GM21723 (cell line): ENCODE results near the gene TPRX2.
"Not testable (repeated sequence)": the region's sequence is repeated elsewhere in the genome, so short reads cannot be mapped to it uniquely, and the experiment has no call there.

Experiments
- ATAC-seq: cut with Tn5 transposase; IDR thresholded peaks from one replicate; pipeline ENCODE4 v1.9.1; 2021; ENCODE audit warnings: mild to moderate bottlenecking, moderate library complexity; ENCODE audit not compliant: unreplicated experiment

TPRX2 gene

DNA sequence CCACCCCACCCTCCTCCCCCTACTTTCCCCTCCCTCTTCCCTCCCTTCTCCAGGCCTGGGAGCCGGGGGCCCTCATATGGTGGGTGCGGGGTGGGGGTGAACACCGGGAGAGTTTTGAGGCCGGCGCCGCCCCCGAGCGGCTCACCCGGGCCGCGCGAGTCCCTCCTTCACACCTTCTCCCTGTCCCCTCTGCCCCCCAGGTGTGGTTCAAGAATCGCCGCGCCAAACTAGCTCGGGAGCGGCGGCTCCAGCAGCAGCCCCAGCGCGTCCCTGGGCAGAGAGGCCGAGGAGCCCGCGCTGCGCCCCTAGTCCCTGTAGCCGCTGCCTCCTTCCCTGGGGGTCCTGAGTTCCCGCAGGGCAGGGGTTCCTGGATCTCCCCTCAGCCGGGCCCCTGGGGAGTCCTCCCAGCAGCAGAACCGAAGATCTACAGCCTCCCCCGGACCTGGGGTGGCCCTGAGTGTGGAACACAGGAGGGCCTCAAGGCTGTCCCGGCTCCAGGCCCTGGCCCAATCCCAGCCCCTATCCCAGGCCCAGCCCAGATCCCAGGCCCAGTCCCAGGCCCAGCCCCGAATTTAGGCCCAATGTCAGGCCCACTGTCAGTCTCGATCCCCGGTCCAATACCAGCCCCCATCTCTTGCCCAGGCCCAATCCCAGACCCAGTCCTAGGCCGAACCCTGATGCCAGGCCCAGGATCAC is 1.7 kb downstream of the TPRX2 start:
- ATAC-seq = no peak

DNA sequence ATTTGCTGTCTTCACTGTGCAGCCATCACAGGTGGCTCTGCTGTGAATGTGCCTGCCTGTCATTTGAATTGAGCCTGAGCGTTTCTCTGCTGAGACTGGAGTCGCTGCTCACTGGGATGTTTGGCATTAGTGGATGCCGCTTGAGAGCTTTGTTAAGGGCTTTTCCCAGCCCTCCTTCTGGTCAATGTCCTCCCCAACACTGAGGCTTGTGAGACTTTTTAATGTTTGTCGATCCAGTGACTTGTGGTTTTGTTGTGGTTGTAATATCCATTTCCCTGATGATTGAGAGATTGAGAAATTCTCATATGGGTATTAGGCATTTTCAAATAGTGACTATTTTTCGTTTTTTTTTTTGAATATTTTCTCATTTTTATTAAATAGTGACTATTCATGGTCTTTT is 2.6 kb downstream of the TPRX2 start:
- no peak for ATAC-seq

DNA sequence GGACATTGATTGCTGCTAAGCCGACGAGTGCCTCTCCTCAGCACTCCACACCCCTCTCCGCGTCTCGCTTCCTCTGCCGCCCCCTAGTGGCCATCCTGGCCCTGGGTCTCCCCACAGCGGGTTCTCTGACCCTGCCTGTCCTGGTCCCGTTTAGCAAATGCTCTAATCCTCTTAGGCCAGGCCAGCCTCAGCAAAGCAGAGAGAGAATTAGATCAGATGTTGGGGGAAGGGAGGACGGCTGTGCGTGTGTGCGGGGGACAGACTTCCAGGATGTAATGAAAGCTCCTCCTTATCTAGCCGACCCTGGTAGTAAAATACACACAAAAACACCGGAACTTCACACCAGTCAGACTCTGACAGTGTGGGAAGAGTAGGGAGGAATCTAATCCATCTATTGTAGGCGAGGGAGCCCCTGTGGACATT is 4.5 kb downstream of the TPRX2 start:
- no peak for ATAC-seq

DNA sequence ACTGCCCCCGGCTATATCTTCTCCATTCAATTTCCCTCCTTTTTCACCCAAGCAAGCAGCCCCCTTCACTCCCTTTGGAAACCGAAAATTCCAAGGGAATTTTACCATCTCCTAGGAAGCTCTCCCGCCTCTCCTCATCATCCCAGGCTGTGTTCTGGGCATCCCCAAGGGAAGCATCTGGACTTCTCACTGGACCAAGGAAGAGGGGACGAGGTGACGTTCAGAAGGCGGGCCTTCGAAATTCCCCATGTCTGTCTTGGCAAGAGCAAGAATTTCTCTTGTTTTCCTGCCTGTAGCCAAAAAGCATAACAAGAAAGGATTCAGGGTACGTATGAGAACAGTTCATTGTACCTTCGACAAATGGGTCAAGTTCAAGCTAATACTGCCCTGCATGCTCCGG is 6.1 kb downstream of the TPRX2 start:
- no peak for ATAC-seq

DNA sequence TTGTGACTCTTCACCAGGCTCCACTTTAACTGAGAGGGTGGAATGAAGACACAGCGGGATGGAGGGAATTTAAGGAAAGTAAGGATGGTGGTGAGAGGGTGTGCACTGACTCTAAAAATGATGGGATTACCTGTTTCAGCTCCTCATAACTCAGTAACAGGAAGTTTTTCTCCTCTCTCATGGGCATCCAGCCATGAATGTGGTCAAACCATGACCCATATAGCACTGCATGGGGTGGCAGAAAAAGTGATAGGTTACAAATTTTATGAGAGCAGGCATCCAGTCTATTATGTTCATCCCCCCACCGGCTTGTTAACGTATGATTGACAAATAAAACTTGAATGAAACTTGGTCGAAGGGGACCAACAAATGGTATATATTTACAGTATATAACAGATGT is 19.9 kb downstream of the TPRX2 start:
- ATAC-seq = no peak

DNA sequence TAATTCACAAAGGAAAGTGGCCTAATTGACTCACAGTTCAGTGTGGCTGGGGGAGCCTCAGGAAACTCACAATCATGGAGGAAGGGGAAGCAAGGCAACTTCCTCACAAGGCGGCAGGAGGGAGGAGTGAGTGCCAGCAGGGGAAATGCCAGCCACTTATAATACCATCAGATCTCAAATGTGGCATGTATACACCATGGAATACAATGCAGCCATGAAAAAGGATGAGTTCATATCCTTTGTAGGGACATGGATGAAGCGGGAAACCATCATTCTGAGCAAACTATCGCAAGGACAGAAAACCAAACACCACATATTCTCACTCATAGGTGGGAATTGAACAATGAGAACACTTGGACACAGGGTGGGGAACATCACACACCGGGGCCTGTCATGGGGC is 20.4 kb downstream of the TPRX2 start:
- ATAC-seq = not testable (repeated sequence)

DNA sequence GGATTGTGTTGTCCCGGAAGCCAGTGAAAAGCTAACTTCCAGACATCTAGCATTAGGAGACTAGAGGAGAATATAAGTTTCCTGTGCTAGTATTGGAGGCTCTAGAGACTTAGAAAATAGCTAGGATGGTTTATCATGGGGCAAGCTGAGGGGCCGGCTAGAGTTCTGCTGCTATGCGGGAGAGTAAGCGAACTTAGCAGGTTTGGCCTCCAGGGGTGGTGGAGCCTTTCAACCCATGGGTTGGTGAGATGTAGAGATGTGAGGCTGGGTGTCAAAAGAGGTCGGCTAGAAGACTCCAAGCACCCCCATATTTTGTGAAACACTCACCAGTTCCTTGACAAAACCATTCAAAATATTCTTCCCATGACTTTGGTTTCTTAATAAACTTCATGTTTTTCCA is 22.7 kb downstream of the TPRX2 start:
- no peak for ATAC-seq

DNA sequence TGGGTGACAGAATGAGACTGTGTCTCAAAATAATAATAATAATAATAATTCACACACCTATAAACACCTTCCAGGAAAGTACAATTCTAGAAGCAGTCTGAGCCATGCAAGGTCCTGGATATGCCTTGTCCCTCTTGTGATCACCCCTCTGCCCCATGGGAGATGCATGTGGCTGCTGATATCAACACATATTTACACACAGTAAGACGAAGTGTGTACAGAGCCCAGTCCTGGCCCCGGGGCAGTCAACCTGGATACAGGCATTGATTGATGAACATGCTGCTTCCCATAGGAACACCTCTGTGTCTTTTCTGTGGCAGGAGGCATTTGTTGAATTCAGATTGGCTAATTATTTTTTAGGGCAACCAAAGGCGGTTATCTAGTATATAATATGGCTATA is 23.9 kb downstream of the TPRX2 start:
- ATAC-seq = no peak

DNA sequence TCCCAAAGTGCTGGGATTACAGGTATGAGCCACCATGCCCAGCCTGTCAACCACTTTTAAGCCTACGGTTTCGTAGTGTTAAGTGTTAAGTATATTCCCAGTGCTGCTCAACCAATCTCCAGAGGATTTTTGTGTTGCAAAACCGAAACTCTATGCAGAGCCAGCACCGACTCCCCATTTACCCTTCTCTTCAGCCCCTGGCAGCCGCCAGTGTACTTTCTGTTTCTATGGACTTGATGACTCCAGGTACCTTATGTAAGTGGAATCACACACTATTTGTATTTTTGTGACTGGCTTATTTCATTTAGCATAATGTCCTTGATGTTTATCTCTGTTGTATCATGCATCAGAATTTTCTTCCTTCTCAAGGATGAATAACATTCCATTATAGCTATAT is 26.0 kb downstream of the TPRX2 start:
- no peak for ATAC-seq

DNA sequence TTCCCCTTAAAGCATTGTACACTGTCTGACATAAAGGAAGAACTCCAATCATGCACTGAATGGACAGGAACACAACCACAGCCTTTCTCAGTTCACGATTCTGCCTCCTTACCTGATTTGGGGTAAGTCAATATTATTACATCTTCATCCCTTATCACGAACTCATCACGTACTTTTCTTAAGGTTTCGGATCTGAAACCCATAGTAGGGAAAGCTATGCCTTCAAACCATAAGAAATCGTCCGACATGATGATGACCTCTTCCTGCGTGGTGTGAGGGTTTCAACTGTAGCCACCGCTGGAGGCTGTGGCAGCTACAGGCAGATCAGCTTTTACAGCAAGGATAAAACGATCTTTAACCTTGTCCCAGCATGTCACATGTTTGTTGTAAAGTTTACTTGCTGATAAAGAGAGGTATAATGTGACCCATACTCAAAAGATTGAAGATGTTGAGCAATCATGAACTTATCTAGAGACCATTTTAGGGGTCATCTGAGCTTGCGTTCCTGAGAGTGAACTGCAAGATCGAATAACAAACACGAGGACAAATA is 27.1 kb downstream of the TPRX2 start, which contains the start of gene SULT2A1:
SULT2A1 (minus strand) TSS at position 306 of the 550 bp plus-strand sequence; CDS start at position 248, 58 bp downstream.
- ATAC-seq = no peak

DNA sequence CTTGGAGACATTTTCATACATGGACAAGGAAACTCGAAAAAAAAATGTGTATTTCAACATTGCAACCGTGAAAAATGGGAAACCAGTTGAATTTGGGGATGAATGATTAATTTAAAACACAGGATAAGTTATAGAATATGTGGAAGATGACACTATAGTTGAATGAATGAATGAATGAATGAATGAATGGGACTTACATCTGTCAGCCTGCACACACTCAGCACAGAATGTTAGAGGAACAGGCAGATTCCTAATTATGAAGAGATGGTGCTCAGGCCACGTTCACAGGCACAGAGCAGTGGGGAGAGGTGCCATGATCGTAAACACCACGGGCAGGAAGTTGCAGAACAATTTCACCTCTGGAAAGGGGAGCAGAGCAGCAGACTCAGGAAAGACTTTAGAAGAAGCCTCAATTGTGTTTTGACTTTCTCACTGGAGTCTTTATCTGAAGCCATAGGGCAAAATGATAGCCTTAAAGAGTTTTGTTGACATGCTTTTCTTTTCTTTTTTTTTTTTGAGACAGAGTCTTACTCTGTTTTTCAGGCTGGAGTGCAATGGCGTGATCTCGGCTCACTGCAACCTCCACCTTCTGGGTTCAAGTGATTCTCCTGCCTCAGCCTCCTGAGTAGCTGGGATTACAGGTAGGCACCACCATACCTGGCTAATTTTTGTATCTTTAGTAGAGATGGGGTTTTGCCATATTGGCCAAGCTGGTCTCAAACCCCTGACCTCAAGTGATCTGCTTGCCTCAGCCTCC is 32.0 kb downstream of the TPRX2 start:
- ATAC-seq = no peak

DNA sequence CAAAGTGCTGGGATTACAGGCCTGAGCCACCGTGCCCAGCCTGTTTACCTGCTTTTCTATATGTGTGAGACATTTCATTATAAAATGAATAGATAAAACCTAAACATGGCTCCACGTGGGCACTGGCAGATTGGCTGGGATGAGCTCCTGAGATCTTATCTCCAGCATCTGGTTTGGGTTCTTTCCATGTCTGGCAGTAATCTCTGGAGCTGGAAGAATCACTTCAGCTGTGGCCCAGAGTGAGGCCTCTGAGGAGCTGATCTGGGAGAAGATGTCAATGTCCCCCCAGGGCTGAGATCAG is 32.5 kb downstream of the TPRX2 start:
- ATAC-seq = no peak

DNA sequence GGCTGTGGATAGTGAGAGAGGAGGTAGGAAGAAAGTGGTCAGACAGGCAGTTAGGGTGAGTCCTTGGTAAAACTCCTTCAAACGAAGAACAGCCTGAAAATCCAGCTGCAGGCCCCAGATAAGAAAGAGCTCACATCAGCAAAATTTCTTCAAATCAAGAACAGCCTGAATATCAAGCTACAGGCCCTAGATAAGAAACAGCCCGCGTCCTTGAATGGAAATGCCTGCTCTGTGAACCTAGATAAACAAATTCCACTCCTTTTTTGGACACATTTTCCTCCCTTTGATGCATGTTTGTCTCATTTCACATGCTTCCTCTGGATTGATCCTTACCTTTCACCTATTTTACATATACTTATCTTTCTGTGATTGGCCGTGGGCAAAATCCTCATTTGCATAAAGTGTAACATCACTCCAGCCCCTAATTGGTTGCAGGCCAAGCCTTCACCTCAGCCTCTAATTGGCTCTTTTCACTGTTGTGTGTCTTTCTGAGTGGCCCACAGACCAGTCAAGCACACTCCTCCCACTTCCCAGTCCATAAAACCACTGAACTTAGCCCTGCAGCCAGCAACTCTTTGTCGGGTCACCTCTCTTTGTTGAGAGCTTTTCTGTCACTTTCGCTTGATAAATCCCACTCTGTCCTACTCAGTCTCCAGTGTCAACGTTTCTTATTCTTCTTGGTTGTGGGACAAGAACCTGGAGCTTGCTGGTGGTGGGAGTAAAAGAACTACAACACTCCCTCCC is 33.1 kb downstream of the TPRX2 start:
- no peak for ATAC-seq

DNA sequence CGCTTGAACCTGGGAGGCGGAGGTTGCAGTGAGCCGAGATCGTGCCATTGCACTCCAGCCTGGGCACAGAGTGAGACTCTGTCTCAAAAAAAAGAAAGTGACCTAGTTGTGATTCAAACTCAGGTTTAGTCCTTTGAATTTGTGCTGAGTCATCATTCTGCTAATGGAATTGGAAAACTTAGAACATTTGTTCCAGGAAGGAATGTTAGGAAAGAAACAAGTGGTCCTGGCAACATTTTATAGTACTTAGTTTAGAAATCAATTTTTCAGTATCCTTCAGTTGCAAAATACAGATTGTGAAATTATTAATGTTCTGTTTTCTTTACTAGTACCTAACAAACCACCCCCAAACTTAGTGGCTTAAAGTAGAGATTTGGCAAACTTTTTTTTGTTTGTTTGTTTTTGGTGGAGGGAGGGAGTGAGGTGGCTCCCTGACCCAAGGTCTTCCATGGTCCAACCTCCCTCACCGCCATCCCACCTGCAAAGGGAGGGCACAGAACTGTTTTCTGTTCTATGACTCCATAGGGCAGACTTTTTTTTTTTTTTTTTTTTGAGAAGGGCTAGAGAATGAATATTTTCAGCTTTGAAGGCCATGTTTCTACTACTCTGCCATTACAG is 36.2 kb downstream of the TPRX2 start:
- no peak for ATAC-seq

DNA sequence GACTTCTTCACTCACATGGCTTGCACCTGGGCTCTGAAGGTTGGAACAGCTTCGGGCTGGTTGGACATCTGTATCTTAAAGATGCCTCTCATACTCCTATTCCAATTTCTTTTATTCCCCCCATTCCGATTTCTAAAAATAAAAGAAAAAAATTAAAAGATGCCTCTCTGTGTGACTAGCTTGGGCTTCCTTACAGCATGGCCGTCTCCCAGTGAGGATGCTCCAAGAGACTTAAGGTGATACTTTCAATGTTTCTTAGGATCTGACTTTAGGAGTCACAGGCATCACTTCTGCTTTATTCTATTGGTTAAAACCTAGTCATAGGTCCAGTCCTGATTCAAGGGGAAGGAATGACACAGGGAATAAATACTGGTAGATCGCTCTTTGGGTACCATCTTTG is 37.0 kb downstream of the TPRX2 start:
- ATAC-seq = no peak

DNA sequence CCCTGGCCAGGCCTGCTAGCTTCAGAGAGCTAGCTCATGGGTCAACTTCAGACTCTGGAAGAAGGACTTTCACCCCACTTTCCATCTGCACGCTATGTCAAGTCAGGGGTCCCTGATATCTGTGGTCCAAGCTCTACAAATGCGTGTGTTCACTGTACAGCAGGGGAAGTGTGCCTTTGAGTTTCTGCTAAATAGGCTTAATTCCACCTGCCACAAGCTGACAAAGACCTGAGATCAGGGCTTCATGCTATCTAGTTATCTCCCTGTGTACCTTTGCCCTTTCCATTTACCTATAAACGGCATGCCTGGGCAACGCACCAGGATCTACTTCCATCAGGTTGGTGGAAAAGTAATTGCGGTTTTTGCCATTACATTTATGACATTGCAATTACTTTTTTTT is 37.7 kb downstream of the TPRX2 start:
- ATAC-seq = no peak

DNA sequence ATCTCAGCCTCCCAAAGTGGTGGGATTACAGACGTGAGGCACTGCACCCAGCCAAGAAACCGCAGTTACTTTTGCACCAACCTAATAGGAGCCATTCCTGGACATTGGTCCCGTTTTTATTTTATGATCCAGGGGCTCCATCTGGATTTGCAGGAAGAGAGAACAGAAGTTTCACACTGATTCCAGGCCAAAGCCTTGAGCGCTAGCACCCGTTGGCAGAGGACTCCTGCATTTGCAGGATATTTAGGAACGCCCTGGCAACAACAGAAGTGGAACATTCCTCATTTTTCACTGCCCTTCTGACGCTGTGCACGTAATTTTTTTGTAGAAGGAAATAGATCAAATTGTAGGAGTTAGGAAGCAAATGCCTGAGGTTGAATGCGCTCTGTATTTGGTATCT is 38.8 kb downstream of the TPRX2 start:
- ATAC-seq = no peak

DNA sequence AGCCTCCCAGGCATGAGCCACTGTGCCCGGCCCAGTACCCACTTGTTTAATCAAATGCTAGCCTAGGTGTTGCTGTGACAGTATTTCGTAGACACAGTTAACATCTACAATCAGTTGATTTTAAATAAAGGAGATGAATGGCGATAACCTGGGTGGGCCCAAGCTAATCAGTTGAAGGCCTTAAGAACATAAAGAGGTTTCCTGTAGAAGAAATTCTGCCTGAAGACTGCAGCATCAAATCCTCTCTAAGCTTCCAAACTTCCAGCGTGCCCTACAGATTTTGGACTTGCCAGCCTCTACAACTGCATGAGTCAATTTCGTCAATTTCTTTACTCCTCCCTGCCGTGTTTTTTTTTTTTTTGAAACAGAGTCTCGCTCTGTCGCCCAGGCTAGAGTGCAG is 40.3 kb downstream of the TPRX2 start:
- ATAC-seq = no peak

DNA sequence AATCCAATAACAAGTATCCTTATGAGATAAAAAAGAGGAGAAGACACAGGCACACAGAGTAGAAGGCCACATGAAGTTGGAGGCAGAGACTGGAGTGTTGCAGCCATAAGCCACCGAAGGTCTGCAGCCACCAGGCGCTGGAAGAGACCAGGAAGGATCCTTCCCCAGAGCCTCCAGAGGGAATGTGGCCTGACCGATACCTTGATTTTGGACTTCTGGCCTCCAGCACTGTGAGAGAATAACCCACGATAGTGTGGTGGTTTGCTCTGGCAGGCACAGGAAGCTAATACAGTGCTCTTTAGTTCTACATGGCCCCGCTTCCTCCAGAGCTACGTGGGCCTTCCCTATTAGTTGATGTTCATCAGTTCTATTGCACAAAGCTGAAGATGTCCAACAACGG is 42.3 kb downstream of the TPRX2 start:
- no peak for ATAC-seq

DNA sequence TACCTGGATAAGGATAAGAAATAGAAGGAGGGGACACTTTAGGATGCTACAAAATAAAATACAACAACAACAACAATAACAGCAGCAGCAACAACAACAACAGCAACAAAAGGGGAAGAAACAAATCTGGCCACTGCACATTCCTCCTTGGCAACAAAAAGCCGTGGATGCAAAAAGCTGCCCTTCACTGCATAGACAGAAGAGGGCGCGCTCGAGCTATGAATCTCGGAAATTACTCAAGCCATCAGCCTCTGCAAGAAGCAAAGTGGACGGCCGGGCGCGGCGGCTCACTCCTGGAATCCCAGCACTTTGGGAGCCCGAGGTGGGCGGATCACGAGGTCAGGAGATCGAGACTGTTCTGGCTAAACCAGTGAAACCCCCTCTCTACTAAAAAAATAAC is 50.3 kb downstream of the TPRX2 start:
- ATAC-seq = not testable (repeated sequence)

DNA sequence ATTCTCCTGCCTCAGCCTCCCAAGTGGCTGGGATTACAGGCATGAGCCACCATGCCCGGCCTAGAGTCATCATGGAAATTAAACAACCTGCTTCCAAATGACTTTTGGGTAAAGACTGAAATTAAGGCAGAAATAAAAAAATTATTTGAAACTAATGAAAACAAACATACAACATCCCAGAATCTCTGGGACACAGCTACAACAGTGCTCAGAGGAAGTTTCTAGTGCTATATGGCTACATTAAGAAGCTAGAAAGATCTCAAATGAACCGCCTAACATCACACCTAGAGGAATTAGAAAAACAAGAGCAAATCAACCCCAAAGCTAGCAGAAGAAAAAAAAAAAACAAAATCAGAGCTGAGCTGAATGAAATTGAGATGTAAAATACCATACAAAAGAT is 51.2 kb downstream of the TPRX2 start:
- ATAC-seq = not testable (repeated sequence)
